Erythroblast (primary cell): ENCODE results near the gene SLAMF1.

Experiments
- GATA1 ChIP-seq: IDR thresholded peaks from 2 replicates; pipeline ENCODE4 v1.6.1; 2011; ENCODE audit warnings: low read depth, mild to moderate bottlenecking, control low read depth, low read length, moderate library complexity
- POLR2A ChIP-seq: IDR thresholded peaks from 2 replicates; pipeline ENCODE4 v1.6.1; 2011; ENCODE audit warnings: mild to moderate bottlenecking, low read length

- no peak for TF ChIP-seq POLR2A
- TF ChIP-seq GATA1 = no peak
Observed at GRCh38 chr1:160670701-160671100, 23.9 kb upstream of the SLAMF1 start.
